ENCODE measurements around the gene BAIAP2L2. TPM values are rescaled to one million over a fixed set of nuclear protein-coding genes. Genes with fewer than 3 reads are reported as not detected.

The BAIAP2L2 gene
- total and polyA plus RNA-seq, 2 of the 4 experiments (the other 2 are of a cell fraction) = 0.18 to 0.46 TPM

GRCh38 chr22:38056969-38057891 is 53.3 kb downstream of the BAIAP2L2 start, which contains the start of gene PICK1 (continued):
- TF ChIP-seq SMC3 (IDR thresholded peaks at IDR 0.05; ENCODE audit: low read depth, low read length) = no peak
- TF ChIP-seq CEBPB (IDR thresholded peaks at IDR 0.05; ENCODE audit: low read depth, low read length) = no peak

Data from IMR-90 (cell line).